HUDEP-2 (cell line): ENCODE measurements around the gene SOX6.

Experiments
- DNase-seq, 76 experiments: peaks; one replicate each; lab custom pipeline; 2025; ENCODE audit not compliant: unreplicated experiment in 76 of 76; lab: John Stamatoyannopoulos, UW

Gene SOX6

DNA sequence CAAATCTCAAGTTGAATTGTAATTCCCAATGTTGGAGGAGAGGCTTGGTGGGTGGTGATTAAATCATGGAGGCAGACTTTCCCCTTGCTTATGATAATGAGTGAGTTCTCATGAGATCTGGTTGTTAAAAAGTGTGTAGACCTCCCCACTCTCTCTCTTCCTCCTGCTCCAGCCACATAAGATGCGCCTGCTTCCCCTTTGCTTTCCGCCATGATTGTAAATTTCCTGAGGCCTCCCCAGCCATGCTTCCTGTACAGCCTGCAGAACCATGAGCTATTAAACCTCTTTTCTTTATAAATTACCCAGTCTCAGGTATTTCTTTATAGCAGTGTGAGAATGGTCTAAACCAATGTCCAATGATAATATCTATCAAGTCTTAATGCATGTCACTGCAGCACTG lies 34.2 kb downstream of the SOX6 start:
- DNase-seq: no peak

GRCh38 chr11:16321148-16321547 lies 35.2 kb downstream of the SOX6 start:
- DNase-seq: no peak

DNA sequence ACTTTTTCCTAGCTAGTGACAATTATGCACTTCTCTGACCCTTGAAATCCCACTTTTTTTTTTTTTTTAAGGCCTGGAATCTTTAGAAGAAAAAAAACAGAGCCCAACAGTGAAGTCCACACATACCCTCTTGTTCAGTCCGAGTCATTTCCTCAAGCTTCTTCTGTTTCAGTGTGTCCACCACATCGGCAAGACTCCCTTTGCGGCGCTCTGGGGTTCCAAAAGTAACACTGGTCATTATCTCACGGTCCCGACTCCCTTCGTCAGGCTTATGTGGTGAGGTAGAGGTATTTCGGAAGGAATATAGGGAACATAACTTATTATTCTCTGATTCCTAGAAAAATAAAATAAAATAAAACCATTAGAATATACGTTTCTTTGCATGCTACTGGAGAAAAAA lies 38.0 kb downstream of the SOX6 start:
- DNase-seq: no peak

GRCh38 chr11:16317712-16318111 lies 38.6 kb downstream of the SOX6 start:
- no peak for DNase-seq

DNA sequence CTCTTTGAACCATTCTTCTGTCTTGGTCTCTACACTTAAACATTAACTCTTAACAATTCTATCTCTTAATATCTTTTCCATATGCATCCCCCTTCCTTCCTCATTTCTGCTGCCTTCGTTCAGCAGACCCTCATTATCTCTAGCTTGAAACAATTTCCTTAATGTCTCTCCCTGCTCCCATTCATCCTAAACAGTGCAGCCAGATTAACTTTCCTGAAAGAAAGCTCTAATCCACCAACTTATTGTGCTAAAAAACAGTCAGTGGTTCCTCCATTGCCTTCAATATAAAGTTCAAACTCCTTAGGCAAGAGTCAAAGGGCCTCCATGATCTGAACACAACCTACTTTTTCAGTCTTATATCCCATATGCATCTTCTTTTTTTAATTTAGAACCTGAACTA lies 42.5 kb downstream of the SOX6 start:
- DNase-seq: no peak

- DNase-seq: no peak
Measured at GRCh38 chr11:16312233-16312765, 44.0 kb downstream of the SOX6 start.

DNA sequence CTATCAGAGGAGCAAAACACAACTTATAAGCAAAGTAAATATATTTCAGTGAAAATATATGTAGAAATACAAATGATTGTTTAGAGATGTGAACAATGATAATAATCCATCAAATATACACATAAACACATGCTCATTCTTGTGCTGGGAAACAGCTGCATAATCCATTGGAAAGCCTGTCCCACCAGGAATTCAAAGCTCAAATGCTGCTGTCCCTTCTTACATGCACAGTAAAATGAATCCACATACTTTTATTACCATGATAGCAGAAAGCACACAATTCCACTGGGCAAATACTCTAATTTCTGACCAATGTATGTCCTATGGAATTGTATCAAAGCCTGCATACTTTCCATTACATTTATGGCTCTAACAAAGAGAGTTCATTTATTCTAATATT lies 44.5 kb downstream of the SOX6 start:
- no peak for DNase-seq

DNA sequence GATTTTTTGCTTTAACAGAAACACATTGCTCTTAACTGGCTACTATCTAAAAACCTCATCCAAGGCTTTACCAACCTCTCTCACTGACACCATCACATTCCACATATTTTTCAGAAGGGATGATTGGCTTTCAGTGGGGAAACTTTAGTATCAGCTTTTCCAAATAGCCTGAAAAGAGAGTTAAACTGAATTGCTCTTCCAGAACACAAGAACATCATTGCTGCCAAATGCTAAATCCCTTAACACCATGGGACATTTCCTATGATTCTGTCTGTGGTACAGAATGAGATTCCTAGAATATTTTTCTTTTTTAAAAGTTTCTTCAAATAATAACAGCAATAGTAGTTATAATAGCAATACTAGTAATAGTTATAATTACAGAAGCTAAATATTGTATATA lies 45.4 kb downstream of the SOX6 start:
- DNase-seq: no peak

GRCh38 chr11:16309226-16309625 lies 47.1 kb downstream of the SOX6 start:
- no peak for DNase-seq

DNA sequence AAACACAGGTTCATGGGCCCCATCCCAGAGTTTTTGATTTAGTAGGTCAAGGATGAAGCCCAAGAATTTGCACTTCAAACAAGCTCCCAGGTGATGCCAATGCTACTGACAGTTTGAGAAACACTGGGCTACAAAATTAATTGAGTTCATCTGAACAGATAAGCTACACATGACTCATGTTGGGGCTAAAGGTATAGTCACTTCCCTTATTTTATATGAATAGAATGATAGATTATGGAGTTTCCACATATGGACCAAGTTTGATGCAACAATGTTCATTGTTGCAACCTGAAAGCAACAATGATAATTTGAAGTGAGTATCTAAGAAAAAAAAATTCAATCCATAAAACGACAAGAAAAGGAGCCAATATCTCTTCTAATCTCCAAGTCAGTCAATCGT lies 54.9 kb downstream of the SOX6 start:
- DNase-seq: no peak

GRCh38 chr11:16299884-16300782 lies 56.2 kb downstream of the SOX6 start:
- DNase-seq: no peak

GRCh38 chr11:16299390-16299789 lies 57.0 kb downstream of the SOX6 start:
- DNase-seq: no peak

- DNase-seq: peak in 41 of 76 experiments; percentile 1 to 80 (median 43)
Measured at GRCh38 chr11:16297332-16297731, 59.0 kb downstream of the SOX6 start.

- DNase-seq: no peak
Measured at GRCh38 chr11:16296273-16296672, 60.1 kb downstream of the SOX6 start.

- DNase-seq: no peak
Measured at GRCh38 chr11:16295592-16295991, 60.8 kb downstream of the SOX6 start.

GRCh38 chr11:16293204-16293681 lies 63.1 kb downstream of the SOX6 start:
- peak in 1 of 76 experiments; percentile 21 for DNase-seq

DNA sequence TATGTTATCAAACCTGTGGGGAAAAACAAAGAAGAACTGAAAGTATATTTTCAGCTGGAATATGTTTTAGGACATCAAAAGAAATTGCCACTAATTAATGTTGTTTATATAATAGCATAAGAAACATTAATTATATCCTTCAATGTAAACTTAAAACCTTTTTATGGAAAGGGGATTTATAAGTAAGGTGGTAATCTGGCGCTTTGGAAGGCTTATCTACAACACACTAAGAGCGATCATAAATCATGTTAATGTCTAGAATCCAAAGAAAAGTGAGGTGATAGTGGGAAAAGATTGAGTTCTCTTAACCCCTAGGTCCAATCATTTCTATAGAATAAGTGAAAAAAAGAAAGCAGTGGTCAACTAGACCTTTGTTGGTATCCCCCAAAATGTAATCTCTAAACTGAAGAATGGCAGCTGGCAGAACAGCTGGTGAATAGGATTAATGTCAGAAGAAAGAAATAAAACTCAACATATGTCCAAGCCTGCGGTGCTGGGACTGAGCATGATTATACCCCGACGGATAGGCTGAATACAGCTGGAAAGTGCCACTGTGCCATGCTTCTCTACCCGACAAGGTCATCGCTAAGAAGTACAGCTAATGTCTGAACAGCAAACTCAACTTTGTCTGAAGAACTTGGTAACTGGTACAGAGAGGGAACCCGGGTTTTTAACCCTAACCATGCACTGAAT lies 64.0 kb downstream of the SOX6 start:
- DNase-seq: no peak

GRCh38 chr11:16291729-16292128 lies 64.6 kb downstream of the SOX6 start:
- no peak for DNase-seq

DNA sequence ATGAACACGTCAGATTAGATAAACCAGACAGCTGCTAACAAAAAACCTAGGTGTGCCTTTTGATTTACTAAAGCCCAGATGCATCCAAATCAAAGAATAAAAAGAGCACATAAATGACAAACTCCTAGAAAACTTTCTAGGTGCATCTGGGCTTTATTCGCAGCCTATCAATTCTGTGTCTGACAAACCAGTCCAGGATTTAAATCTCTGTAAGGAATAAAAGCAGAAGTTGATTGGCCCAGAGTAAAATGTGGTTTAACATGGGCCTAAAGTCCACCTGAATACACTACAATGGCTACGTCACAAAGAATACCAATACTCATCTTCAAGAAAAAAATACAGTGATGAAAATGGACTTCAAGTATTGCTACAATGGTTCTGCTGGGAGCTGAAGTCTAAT lies 66.8 kb downstream of the SOX6 start:
- DNase-seq: no peak

GRCh38 chr11:16287630-16288280 lies 68.6 kb downstream of the SOX6 start:
- no peak for DNase-seq

GRCh38 chr11:16286095-16286494 lies 70.3 kb downstream of the SOX6 start:
- DNase-seq: no peak
